GDM1 (cell line): ENCODE data around the gene ORC1.

ENCODE experiments used
- DNase-seq: peaks from one replicate; lab custom pipeline; 2025; lab: John Stamatoyannopoulos, UW

ORC1 gene

DNA sequence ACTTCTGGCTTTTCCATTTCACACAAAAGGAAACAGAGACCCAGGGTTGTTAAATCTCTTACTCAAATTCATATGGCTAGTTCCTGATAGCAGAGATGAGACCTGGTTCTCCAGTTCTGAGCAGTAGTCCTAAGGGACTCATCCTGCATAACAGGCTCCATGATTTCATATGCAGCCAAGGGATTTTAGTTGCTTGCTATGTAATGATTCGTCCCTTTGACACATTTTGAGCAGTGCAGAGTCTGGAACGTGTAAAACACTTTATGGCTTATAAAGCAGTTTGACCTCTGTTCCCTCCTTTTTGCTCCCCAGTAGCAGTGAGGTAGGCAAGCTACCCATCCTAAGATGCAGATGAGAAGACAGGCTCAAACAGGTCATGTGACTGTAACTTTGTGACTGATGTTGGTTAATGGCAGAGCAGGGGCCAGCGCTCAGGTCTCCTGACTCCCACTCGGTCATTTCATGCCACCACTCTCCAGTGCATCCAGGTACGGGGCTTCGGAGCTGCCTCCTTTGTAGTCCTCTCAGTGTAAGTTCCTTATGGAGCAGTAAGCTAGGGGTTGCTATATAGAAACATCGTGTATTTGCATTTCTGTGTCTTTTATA lies 62.5 kb downstream of the ORC1 start:
- no peak for DNase-seq

DNA sequence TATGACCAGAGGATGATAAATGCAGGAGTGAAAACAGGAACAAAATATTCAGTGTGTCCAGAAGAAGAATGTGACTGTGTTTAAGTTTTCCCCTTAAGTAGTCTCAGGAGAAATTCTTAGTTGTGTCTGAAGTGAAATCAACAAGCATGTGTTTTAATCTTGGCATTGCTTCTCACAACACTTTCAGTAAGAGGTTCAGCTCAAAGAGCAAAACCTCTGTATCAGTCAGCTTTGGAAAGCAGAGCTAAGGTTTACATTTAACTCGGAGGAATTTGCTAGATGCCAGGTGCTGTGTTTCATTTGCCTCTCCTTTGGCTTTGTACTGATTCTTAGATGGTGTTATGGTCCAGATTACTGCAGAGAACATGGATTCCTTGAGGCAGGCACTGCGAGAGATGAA lies 66.8 kb downstream of the ORC1 start:
- no peak for DNase-seq

DNA sequence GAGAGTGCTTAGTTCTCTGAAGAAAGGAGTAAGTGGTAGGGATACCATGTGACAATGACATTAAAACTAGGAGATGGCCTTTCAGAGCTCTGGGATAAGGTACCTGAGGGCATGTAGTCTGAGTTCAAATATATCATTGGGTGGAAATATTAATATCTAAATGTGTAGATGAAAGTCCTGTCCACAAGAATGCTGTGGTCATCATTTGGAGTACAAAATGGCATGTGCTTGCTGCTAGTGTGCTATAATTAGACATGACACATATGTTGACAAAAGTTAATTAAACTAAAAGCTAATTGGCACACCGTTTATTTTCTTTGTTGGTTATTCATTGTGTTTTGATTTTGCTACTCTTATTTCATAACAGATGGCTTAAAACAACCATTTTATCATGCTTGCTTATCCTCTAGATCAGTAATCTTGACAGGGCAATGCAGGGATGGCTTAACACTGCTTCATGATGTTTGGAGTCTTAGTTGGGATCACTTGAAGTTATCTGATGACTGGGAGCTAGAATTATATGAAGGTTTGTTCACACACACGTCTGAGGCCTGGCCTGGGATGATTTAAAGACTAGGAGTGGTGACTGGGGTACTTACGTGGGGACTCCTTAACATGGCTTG lies 69.2 kb downstream of the ORC1 start:
- DNase-seq, result no peak

DNA sequence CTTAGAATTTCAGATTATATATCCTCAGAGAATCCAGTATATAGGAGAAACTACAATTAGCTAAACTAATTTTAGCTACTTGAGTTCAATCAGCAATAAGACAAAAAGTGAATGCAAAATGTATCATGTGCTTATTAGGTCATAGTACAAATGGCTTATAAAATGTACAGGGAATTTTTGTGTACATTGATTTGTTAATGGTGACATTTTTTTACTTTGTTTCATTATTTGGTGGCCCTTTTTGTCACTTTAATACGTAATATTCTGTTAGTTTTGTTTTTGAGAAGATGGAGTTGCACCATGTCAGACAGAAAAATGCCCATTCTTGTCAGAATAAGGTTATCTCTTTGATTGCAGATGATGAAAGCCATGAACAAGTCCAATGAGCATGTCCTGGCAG lies 71.8 kb downstream of the ORC1 start:
- no peak for DNase-seq

DNA sequence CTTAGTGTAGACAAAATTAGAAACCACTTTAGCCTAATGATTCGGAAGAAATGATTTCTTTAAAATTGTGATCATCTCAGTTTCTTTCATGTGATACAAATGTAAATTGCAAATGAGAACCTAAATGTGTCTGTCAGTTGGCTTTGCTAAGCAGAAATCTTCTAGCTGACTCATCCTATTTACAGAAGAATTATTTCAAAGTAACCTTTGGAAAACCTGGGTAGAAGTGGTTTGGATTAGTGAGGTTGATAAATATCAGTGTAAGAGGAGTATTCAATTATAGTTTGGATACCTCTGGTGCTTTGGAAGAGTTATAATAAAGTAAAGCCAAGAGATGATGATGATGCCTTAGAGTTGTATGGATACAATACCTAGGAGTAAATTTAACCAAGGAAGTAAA lies 75.6 kb downstream of the ORC1 start:
- DNase-seq, result no peak

DNA sequence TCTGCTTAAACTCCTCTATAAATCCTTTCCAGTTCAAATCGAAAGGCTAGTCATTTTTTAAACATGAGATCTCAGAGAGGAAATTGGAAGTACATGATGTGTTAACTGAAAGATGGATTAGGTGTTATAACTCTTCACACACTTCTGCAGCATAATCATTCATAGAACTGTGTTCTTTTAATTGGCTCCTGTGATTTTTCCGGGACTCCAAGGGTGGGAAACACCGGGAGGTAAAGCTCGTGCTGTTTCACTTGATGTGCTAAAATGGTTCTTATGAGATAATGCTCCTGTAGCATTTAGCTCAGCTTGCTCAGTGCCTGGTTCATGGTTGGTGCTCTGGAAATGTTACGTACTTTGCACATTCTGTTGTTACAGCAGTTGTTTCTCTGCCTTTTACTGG lies 78.4 kb downstream of the ORC1 start:
- DNase-seq, result no peak

DNA sequence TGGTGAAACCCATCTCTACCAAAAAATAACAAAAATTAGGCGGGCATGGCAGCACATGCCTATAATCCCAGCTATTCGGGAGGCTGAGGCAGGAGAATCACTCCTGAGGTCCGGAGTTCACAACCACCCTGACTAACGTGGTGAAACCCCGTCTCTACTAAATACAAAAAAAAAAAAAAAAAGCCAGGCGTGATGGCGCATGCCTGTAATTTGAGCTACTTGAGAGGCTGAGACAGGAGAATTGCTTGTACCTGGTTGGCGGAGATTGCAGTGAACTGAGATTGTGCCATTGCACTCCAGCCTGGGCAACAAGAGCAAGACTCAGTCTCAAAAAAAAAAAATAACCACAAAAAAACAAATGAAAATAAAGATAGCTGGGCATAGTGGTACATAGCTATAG lies 80.5 kb downstream of the ORC1 start:
- DNase-seq, result no peak
